Pancreas (tissue), 10 donors: ENCODE data around the gene RAB2B. TPM values are rescaled to one million over a fixed set of nuclear protein-coding genes. Genes with fewer than 3 reads are reported as not detected.

Source experiments
- ATAC-seq, 4 donors: fragments of 200-7000 bp; cut with Tn5 transposase; one replicate each; pipeline versions ENCODE4 v1.8.0 to v1.9.1; 2020; ENCODE audit warnings: mild to moderate bottlenecking in 4 of 4, moderate library complexity in 4 of 4
- DNase-seq, 6 donors: peaks; one replicate each; pipeline ENCODE4 v3.0.0-alpha.2; 2020
- FAIRE-seq: peaks from 2 replicates; lab custom pipeline; 2012; peaks lifted over from hg19 to GRCh38; lab: Jason Lieb, UNC
- H3K27ac ChIP-seq, 4 donors: fragments of 200-600 bp; sonication (generic); 1 replicate in 3 of 4; 2 replicates in 1 of 4; pipeline versions ENCODE4 v1.5.0 to v1.8.0; 2020
- H3K27me3 ChIP-seq, 4 donors: fragments of 200-600 bp; one replicate each; pipeline ENCODE4 v1.8.0; 2021
- H3K36me3 ChIP-seq, 3 donors: fragments of 200-600 bp; sonication (generic) in 1 of 3; one replicate each; pipeline versions ENCODE4 v1.5.0 to v1.8.0; 2020 to 2021
- H3K4me1 ChIP-seq, 3 donors: fragments of 200-600 bp; one replicate each; pipeline ENCODE4 v1.8.0; 2021
- H3K4me3 ChIP-seq, 4 donors: fragments of 200-600 bp; sonication (generic) in 2 of 4; one replicate each; pipeline versions ENCODE4 v1.5.0 to v1.8.0; 2020 to 2021
- H3K9me3 ChIP-seq, 4 donors: fragments of 200-600 bp; one replicate each; pipeline ENCODE4 v1.8.0; 2021
- CTCF ChIP-seq, 4 donors: fragments of 200-600 bp; sonication (generic) in 3 of 4; IDR thresholded peaks; one replicate each; pipeline versions ENCODE4 v1.5.0 to v1.8.0; 2021; ENCODE audit warnings: antibody characterized with exemption in 4 of 4
- WGBS, 2 donors: extraction: QIAGEN DNeasy Blood & Tissue Kit; methylation state at CpG; one replicate each; pipeline ENCODE4 v1.1.7; 2013; 5-methylcytosine and 5-hydroxymethylcytosine counted together
- intact Hi-C, 3 donors: fragments of 100-400 bp; cut with DNase I; formaldehyde crosslinking; loops; one replicate each; pipeline versions ENCODE4 v1.11.1 to v1.14.2; 2022
- polyA plus RNA-seq, 2 donors: library from polyadenylated mRNA; stranded (reverse); fragments of 200-250 nt; gene quantifications; one replicate each; pipeline ENCODE4 v1.2.3, GENCODE V29; 2013
- total RNA-seq, 6 donors: library from RNA; stranded (reverse); fragmentation: NEBNext Ultra II Directional in 4 of 6; extraction: Animal tissue kit (Norgen Biotek cat#: 25700) in 4 of 6; gene quantifications; one replicate each; pipeline versions ENCODE4 v1.2.1 to v1.2.4, GENCODE V29; 2021 to 2023
- donor health status: healthy with polysubstance abuse.
- donor health status: DM: no; HTN: no; CAD: no; lungs with moderate emphysema.
- donor health status: DM: no; HTN: no; CAD: no.
- donor health status: control.
- donor health status: control.
- donor health status: Bipolar disorder and iron deficiency.
- donor health status: DM: yes; HTN: yes; CAD: no.
- donor health status: DM: no; HTN: no; CAD: no.
- donor health status: DM: no; HTN: no; CAD: no.
- donor health status: DM: yes; HTN: yes; CAD: no.

RAB2B gene
- total RNA-seq: 10 to 100 TPM in 2 of 6 donors, 1 to 10 TPM in 4; 5.7 to 14.3 (median 8.8) TPM
- 10 to 100 TPM; 13.8 to 18.6 TPM for polyA plus RNA-seq

- Histone ChIP-seq H3K36me3 (no peaks in the 10 kb centered on the region), H3K27ac (peak within 1 kb of the TSS; percentile 66 to 85 (median 77)), H3K4me1 (peaks cover 5 to 17% (median 7%) of the 10 kb centered on the region in 3 donors), H3K9me3 (no peaks in the 10 kb centered on the region), H3K4me3 (peak within 1 kb of the TSS; percentile 70 to 86 (median 80)), H3K27me3 (no peaks in the 10 kb centered on the region)
- FAIRE-seq (peak; percentile 90), DNase-seq (peak; percentile 88 to 98 (median 96)), ATAC-seq (peak; percentile 96 to 99 (median 96))
- intact Hi-C loops: no loop called here
- 1% methylated on average over 49 of the region's 49 CpGs for WGBS, 2 donors
- TF ChIP-seq CTCF (IDR thresholded peaks at IDR 0.05): peak; percentile 84 to 97 (median 96)
These were observed at the start of gene RAB2B, which contains the start of gene TOX4 for GRCh38 chr14:21476925-21477681. Gene RAB2B, minus strand, starts transcription at chr14:21476959. Its CDS starts 87 bp downstream, at chr14:21476872. Gene TOX4, plus strand, starts transcription at chr14:21477195. Its CDS starts 84 bp downstream, at chr14:21477279.

GRCh38 chr14:21525962-21526671 is 49.4 kb upstream of the RAB2B start, which contains the start of gene SALL2:
Gene SALL2, minus strand, starts transcription at chr14:21526346. Its CDS starts 219 bp downstream, at chr14:21526127.
- no peaks in the 10 kb centered on the region for H3K36me3 ChIP-seq
- ATAC-seq (peak; percentile 91 to 98 (median 96)), FAIRE-seq (no peak), DNase-seq (peak; percentile 67 to 86 (median 80))
- WGBS, 2 donors: 1 to 2% methylated on average over 38 to 40 of the region's 43 CpGs
- no peaks in the 10 kb centered on the region for H3K9me3 ChIP-seq
- H3K27ac ChIP-seq: no peak within 1 kb of the TSS
- H3K27me3 ChIP-seq: no peaks in the 10 kb centered on the region
- no peak for TF ChIP-seq CTCF (IDR thresholded peaks at IDR 0.05)
- no peaks in the 10 kb centered on the region for H3K4me1 ChIP-seq
- intact Hi-C loops: no loop called here
- H3K4me3 ChIP-seq: peak within 1 kb of the TSS; percentile 40 to 61 (median 54)

DNA sequence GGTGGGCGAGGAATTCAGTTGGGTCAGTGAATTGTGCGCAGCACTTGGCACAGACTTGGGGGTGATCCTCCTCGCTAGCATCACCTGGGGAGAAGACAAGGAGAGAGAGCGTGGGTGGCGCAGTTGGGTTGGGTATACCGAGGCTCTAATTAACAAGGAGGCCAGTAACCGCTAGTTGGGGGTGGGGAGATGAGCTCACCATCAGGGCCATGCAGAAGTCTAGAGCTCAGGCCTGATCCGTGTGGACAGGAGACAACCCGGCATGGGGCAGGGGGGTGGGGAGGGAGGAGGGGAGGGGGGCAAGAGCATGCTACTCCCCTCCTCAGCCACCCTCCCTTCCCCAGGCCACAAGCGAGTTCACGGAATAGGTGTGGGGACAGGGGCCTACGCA is 48.8 kb upstream of the RAB2B start:
- intact Hi-C loops: no loop called here
- Histone ChIP-seq H3K27me3 (no peaks in the 10 kb centered on the region), H3K9me3 (no peaks in the 10 kb centered on the region), H3K4me3 (peak overlapping the region; percentile 40 to 61 (median 54)), H3K27ac (no peak overlapping the region), H3K4me1 (no peaks in the 10 kb centered on the region), H3K36me3 (no peaks in the 10 kb centered on the region)
- TF ChIP-seq CTCF (IDR thresholded peaks at IDR 0.05): no peak
- FAIRE-seq: no peak
- WGBS, 2 donors: 49 to 55% methylated on average over 11 to 12 of the region's 12 CpGs
- peak in 1 of 6 donors; percentile 23 for DNase-seq
- peak; percentile 27 to 63 (median 41) for ATAC-seq

- Histone ChIP-seq H3K27me3 (no peaks in the 10 kb centered on the region), H3K9me3 (no peaks in the 10 kb centered on the region), H3K4me1 (no peaks in the 10 kb centered on the region), H3K27ac (no peak overlapping the region), H3K4me3 (peak overlapping the region in 1 of 4 donors; percentile 61), H3K36me3 (no peaks in the 10 kb centered on the region)
- ATAC-seq (no peak), FAIRE-seq (no peak), DNase-seq (no peak)
- intact Hi-C loops: no loop called here
- 84 to 86% methylated on average over 18 of the region's 18 CpGs for WGBS, 2 donors
- TF ChIP-seq CTCF (IDR thresholded peaks at IDR 0.05): no peak
These were observed 48.1 kb upstream of the RAB2B start for GRCh38 chr14:21524575-21525490.
